Erythroblast (primary cell): ENCODE data around the gene RNF4.
"Not testable (repeated sequence)": the region's sequence is repeated elsewhere in the genome, so short reads cannot be mapped to it uniquely, and the experiment has no call there.

ENCODE experiments used
- DNase-seq, 2 experiments: peaks; one replicate each; lab custom pipeline; 2025; lab: John Stamatoyannopoulos, UW
- GATA1 ChIP-seq: IDR thresholded peaks from 2 replicates; pipeline ENCODE4 v1.6.1; 2011; ENCODE audit warnings: low read depth, mild to moderate bottlenecking, control low read depth, low read length, moderate library complexity
- POLR2A ChIP-seq: IDR thresholded peaks from 2 replicates; pipeline ENCODE4 v1.6.1; 2011; ENCODE audit warnings: mild to moderate bottlenecking, low read length

RNF4 gene

GRCh38 chr4:2536193-2537010 is 67.5 kb downstream of the RNF4 start, which contains the start of gene FAM193A:
FAM193A (plus strand) TSS chr4:2536647; CDS start chr4:2536916, 269 bp downstream.
- peak; percentile 99 to 100 for DNase-seq
- TF ChIP-seq GATA1 (no peak), POLR2A (peak; percentile 60)

- no peak for TF ChIP-seq GATA1
- peak; percentile 35 for TF ChIP-seq POLR2A
- DNase-seq = peak; percentile 83 to 89
Measured at GRCh38 chr4:2537011-2537830, 68.3 kb downstream of the RNF4 start.

- DNase-seq = not testable (repeated sequence)
Measured at GRCh38 chr4:2543580-2544191, 74.8 kb downstream of the RNF4 start.

- no peak for DNase-seq
- TF ChIP-seq POLR2A (no peak), GATA1 (no peak)
Measured at GRCh38 chr4:2545321-2546013, 76.6 kb downstream of the RNF4 start.

- TF ChIP-seq GATA1 (no peak), POLR2A (no peak)
- DNase-seq = no peak
Measured at GRCh38 chr4:2546286-2546823, 77.4 kb downstream of the RNF4 start.

- DNase-seq = not testable (repeated sequence)
Measured at GRCh38 chr4:2546961-2547691, 78.2 kb downstream of the RNF4 start.

GRCh38 chr4:2551118-2551517 is 82.2 kb downstream of the RNF4 start:
- TF ChIP-seq POLR2A (no peak), GATA1 (no peak)
- DNase-seq = no peak

GRCh38 chr4:2552806-2553205 is 83.9 kb downstream of the RNF4 start:
- DNase-seq = no peak
- no peak for TF ChIP-seq GATA1
- no peak for TF ChIP-seq POLR2A

- TF ChIP-seq POLR2A (no peak), GATA1 (no peak)
- no peak for DNase-seq
Measured at GRCh38 chr4:2558301-2558700, 89.4 kb downstream of the RNF4 start.

GRCh38 chr4:2560167-2560566 is 91.3 kb downstream of the RNF4 start:
- no peak for DNase-seq
- TF ChIP-seq GATA1 (no peak), POLR2A (no peak)
